Measurements from ENCODE around the gene CLBA1.

DNA sequence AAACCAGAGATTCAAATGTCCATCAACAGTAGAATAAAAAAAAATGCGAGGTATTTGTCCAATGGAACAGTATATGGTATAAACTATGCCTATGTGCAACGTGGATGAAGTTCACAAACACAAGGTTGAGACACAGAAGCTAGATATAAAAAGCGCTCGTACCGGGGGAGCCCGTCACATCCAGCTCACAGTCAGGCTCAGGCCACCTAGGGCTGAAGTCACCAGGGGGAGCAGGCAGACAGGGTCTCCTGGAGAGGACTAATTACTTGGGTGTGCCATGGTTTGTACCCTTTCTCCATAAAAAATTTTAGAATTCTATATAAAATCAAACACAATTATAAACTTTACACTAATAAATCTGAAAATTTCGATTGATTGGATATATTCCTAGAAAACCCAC lies 21.0 kb upstream of the CLBA1 start:
- TF ChIP-seq ZNF331 (CRISPR knock-in tag; IDR thresholded peaks at IDR 0.05; ENCODE audit: low read depth) (no peak), POLR2AphosphoS5 (IDR thresholded peaks at IDR 0.05; ENCODE audit: low read depth) (no peak), EZH2phosphoT487 (IDR thresholded peaks at IDR 0.05; ENCODE audit: unreplicated experiment) (no peak), JUNB (IDR thresholded peaks at IDR 0.05; ENCODE audit: unreplicated experiment) (no peak), NANOG (IDR thresholded peaks at IDR 0.05; ENCODE audit: borderline replicate concordance) (no peak), EZH2 (IDR thresholded peaks at IDR 0.05; ENCODE audit: low read depth, unreplicated experiment) (no peak), CREB1 (CRISPR knock-in tag; IDR thresholded peaks at IDR 0.05; ENCODE audit: low read depth) (no peak), STAT1 (IDR thresholded peaks at IDR 0.05; ENCODE audit: unreplicated experiment) (no peak), ZNF114 (CRISPR knock-in tag; IDR thresholded peaks at IDR 0.05) (no peak)
- TF ChIP-seq, protein P1, sequence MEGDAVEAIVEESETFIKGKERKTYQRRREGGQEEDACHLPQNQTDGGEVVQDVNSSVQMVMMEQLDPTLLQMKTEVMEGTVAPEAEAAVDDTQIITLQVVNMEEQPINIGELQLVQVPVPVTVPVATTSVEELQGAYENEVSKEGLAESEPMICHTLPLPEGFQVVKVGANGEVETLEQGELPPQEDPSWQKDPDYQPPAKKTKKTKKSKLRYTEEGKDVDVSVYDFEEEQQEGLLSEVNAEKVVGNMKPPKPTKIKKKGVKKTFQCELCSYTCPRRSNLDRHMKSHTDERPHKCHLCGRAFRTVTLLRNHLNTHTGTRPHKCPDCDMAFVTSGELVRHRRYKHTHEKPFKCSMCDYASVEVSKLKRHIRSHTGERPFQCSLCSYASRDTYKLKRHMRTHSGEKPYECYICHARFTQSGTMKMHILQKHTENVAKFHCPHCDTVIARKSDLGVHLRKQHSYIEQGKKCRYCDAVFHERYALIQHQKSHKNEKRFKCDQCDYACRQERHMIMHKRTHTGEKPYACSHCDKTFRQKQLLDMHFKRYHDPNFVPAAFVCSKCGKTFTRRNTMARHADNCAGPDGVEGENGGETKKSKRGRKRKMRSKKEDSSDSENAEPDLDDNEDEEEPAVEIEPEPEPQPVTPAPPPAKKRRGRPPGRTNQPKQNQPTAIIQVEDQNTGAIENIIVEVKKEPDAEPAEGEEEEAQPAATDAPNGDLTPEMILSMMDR (conservative IDR thresholded peaks at IDR 0.05; ENCODE audit: low read depth in 2 of 2): no peak
- TF ChIP-seq, protein P2, sequence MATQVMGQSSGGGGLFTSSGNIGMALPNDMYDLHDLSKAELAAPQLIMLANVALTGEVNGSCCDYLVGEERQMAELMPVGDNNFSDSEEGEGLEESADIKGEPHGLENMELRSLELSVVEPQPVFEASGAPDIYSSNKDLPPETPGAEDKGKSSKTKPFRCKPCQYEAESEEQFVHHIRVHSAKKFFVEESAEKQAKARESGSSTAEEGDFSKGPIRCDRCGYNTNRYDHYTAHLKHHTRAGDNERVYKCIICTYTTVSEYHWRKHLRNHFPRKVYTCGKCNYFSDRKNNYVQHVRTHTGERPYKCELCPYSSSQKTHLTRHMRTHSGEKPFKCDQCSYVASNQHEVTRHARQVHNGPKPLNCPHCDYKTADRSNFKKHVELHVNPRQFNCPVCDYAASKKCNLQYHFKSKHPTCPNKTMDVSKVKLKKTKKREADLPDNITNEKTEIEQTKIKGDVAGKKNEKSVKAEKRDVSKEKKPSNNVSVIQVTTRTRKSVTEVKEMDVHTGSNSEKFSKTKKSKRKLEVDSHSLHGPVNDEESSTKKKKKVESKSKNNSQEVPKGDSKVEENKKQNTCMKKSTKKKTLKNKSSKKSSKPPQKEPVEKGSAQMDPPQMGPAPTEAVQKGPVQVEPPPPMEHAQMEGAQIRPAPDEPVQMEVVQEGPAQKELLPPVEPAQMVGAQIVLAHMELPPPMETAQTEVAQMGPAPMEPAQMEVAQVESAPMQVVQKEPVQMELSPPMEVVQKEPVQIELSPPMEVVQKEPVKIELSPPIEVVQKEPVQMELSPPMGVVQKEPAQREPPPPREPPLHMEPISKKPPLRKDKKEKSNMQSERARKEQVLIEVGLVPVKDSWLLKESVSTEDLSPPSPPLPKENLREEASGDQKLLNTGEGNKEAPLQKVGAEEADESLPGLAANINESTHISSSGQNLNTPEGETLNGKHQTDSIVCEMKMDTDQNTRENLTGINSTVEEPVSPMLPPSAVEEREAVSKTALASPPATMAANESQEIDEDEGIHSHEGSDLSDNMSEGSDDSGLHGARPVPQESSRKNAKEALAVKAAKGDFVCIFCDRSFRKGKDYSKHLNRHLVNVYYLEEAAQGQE (IDR thresholded peaks at IDR 0.05; ENCODE audit: unreplicated experiment): no peak
- TF ChIP-seq, protein P3, sequence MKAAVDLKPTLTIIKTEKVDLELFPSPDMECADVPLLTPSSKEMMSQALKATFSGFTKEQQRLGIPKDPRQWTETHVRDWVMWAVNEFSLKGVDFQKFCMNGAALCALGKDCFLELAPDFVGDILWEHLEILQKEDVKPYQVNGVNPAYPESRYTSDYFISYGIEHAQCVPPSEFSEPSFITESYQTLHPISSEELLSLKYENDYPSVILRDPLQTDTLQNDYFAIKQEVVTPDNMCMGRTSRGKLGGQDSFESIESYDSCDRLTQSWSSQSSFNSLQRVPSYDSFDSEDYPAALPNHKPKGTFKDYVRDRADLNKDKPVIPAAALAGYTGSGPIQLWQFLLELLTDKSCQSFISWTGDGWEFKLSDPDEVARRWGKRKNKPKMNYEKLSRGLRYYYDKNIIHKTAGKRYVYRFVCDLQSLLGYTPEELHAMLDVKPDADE (IDR thresholded peaks at IDR 0.05): no peak

Measured in GM23338 (cell line).